A673 (cell line): ENCODE measurements around the gene RER1.

Experiments used
- EZH2 ChIP-seq: fragments of 200-600 bp; sonication (generic); IDR thresholded peaks from 2 replicates; pipeline ENCODE4 v1.6.1; 2017; ENCODE audit warnings: borderline replicate concordance, low read depth, mild to moderate bottlenecking, mixed read lengths, antibody characterized with exemption, low read length; ENCODE audit not compliant: poor library complexity, severe bottlenecking
- TF ChIP-seq, protein P1 (sequence below): fragments of 300-800, 200-600 bp; sonication (generic); conservative IDR thresholded peaks from 2 replicates; pipeline ENCODE4 v1.5.1; 2017; ENCODE audit warnings: low read depth, mild to moderate bottlenecking, antibody characterized with exemption, low read length, moderate library complexity, mixed read lengths

DNA sequence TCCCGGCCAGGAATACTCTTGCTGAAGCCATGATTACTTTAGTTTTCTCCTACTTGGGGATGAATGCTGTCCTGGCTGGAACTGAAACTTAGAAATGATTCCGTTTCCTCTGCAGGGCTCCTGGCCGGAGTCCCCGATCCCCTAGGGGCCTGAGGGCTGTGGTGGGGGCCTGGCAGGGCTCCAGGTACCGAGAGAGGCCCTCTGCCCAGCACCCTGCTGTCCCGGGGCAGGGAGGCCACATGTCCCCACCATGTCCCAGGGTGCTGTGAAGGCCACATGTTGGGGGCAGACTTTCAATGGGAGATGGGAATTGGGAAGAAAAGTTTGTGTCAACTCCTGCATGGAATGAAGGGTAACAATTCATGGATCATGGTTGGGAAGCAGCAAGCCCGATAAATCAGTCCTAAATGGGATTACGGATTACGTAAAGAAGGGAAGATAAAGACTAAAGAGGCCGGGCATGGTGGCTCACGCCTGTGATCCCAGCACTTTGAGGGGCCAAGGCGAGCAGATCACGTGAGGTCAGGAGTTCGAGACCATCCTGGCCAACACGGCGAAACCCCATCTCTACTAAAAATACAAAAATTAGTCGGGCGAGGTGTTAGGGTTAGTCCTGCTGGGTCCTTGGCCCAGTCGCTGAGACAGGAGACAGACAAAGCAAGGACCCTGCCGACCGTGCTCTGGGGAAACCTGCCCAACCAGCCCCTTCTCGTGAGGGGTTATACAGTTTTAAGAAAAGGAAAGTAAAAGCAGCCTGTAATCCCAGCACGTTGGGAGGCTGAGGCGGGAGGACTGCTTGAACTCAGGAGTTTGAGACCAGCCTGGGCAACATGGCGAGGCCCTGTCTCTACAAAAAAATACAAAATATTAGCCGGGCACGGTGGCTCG is 37.8 kb upstream of the RER1 start:
- TF ChIP-seq, protein P1, sequence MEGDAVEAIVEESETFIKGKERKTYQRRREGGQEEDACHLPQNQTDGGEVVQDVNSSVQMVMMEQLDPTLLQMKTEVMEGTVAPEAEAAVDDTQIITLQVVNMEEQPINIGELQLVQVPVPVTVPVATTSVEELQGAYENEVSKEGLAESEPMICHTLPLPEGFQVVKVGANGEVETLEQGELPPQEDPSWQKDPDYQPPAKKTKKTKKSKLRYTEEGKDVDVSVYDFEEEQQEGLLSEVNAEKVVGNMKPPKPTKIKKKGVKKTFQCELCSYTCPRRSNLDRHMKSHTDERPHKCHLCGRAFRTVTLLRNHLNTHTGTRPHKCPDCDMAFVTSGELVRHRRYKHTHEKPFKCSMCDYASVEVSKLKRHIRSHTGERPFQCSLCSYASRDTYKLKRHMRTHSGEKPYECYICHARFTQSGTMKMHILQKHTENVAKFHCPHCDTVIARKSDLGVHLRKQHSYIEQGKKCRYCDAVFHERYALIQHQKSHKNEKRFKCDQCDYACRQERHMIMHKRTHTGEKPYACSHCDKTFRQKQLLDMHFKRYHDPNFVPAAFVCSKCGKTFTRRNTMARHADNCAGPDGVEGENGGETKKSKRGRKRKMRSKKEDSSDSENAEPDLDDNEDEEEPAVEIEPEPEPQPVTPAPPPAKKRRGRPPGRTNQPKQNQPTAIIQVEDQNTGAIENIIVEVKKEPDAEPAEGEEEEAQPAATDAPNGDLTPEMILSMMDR = no peak
- no peak for TF ChIP-seq EZH2
